Measurements from ENCODE around the gene GALT.

GALT gene

GRCh38 chr9:34652602-34653000, 6.1 kb downstream of the GALT start:
- DNase-seq = no peak

DNA sequence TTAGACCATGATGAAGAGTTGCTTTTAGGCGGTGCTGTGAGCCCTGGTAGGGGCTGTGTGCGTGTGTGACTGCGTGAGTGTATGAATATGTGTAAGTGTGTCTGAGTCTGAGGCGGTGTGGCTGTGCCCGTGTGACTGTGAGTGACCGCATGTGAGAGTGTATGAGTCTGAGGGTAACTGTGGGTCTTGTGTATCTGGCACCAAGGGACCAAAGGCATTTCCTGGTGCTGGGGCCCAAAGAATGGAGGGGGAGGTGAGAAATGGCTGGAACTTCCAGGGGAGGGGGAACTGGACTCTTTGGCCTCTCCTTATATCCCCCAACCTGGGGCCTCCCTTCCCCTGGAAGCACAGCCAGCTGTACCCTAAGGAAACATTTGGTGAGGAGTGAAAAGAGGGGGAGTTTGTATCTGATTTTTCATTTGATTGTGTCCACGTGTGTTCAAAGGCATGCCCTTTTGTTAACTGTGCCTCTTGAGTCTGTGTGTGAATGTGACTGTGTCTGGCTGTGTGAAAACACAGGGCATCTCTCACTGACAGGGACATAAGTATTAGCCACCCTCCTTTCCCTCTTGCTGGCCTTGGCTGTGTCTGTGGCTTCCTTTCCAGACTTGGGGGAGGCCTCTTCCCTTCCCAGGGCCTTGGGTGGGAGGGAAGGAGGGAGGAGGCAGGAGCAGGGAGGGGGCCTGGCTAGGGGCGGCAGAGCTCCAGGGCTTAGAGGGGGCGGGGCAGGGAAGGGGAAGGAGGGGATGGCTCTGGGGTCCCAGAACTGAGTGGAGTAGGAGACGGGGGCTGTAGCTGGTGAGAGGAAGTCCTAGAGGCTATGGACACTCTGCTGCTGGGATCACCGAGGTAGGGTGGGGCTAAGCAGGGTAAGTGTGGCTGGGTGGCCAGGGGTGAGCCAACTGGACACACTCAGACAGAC, 6.9 kb downstream of the GALT start:
- DNase-seq = no peak

DNA sequence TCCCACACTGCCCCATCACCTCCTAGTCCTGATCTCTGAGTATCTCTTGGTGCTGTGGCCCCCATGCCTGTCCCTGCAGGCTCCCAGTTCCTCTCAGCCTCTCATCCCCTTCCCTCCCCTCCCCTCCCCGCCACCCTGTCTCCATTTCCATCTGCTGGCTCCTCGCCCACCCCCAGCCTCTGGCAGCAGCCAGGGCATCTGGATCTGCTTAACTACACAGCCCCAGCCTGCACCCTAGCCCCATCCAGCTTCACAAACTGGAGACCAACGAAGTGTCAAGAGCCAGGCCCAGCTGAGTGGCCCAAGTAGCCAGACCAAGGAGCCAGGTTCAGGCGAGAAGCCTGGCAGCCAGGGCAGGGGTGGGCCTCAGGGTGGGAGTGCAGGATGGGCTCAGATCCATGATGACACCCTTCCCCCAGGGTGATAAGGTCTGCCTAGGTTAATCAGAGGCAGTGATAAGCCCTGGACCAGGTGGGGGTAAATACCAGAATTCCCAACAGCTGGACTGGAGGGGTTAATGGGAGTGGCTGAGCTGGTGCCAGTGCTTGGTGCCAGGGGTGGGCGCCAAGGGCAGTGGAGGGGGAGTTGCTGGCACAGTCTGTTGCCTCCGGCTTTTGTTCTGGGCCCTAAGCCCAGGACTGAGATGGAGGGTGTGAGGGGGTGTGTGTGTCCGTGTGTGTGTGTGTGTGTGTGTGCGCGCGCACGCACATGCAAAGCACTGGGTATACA, 8.0 kb downstream of the GALT start:
- DNase-seq = no peak

DNA sequence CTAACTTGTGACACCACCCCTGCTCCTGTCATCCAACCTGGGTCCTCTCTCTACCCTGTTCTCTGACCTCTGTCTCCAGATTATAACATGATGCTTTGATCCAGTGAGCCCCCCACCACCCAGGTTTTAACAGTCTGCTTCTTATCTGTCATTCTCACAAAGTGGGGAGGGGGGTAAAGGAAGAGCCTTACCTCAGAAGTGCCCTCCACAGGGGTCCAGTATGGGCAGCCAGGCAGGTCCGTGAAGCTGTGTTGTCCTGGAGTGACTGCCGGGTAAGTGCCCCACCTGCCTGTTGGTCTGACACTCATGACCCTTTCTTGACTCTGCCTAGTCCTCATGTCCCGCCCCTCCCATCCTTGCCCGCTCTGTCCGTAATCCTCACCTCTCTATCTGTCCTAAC, 8.9 kb downstream of the GALT start:
- DNase-seq = no peak

DNA sequence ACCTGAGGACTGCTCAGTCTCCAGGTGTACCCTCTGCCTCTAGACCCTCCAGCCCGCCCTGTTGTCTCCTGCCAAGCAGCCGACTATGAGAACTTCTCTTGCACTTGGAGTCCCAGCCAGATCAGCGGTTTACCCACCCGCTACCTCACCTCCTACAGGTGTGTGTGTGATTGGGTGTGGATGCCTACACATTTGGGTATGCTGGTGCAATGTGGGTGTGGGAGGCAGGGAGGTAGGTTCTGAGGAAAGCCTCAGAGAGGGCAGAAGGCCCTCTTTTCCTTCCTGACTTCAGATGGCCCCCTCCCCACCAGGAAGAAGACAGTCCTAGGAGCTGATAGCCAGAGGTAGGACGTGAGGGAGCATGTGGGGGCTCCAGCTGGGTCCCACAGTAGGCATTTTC, 10.5 kb downstream of the GALT start:
- DNase-seq = no peak

DNA sequence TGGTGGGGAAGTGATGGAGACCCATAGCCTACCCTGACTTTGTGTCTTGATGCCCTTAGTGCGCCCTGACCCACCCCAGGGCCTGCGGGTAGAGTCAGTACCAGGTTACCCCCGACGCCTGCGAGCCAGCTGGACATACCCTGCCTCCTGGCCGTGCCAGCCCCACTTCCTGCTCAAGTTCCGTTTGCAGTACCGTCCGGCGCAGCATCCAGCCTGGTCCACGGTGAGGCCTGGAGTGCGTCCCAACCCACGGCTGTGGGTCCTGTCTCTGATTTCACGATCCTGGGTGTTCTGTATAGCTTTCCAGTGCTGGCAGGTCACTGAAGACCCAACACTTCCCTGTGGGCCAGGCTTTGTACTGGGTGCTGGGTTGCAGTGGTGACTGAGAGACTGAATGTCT, 12.0 kb downstream of the GALT start:
- DNase-seq = no peak

DNA sequence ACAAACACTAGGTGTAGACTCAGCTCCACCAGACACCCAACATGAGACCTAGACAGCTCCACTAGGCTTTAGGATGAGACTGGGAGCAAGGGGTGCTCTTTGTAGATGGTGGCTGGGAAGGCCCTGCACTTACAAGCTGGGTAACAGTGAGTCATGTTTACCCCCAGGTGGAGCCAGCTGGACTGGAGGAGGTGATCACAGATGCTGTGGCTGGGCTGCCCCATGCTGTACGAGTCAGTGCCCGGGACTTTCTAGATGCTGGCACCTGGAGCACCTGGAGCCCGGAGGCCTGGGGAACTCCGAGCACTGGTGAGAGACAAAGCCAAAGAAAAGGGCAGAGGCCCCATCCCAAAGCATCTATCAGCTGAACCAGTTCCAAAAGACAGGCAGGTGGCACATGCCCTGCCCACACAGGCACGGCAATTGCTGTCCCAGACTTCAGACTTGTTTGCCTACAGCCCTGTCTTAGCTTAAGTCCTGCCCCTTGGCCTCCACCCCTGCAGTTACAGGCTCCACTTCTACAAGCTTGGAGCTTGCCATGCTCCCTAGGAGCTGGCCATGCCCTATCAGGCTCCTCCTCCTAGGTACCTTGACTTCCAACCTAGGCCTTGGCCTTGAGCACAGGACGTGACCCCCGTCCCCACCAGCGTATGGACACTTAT, 13.2 kb downstream of the GALT start:
- no peak for DNase-seq

DNA sequence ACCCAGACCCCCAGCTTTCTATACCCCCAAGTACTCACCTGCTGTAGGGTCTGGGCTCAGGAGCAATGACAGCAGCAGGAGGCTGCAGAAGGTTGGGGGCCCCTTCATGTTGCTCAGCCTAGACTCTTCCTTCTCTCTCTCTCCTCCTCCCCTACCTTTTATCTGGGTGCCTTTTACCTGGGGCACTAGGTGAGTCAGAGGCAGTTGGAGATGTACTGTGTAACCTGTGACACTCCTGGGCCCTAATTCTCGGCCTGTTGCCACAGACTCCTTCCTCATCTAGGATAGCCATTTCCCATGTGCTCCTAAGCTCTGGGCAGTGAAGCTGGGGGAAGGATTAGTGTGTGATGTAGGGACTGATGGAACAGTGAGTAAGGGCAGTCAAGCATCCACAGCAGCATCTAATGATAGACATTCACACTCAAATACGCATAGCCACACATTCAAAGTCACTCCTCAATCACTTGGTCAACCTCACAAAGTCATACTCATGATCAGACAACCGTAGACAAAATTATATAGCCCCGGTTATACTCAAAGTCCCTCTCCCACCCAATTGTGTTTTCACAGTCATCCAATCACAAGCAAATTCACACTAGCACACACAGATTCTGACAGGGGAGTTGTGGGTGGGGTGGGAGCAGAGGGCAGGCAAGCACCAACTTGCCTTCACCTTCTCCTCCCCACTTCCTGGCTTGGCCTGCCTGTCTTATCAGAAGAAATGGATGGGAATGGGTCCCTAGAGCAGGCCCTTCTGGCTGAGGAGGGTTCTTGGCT, 16.2 kb downstream of the GALT start, which contains the start of gene CCL27:
TSS of gene CCL27 (minus strand) at position 132 of the 777 bp plus-strand sequence. CDS start at position 108, 24 bp downstream.
- DNase-seq = no peak

DNA sequence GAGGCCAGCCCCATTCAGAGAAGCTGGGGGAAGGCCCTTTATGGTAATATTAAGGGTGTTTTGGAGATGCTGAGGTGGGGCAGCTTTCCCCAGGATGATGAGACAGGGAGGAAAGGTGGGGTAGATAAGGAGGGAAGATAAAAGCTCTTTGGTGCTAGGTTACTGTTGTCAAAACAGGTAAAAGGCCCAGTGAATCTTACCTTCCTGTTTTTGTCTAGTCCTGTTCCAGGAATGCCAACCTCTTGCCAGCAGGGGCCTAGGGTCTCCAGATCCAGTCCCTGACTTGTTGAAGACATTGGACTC, 16.8 kb downstream of the GALT start:
- no peak for DNase-seq

DNA sequence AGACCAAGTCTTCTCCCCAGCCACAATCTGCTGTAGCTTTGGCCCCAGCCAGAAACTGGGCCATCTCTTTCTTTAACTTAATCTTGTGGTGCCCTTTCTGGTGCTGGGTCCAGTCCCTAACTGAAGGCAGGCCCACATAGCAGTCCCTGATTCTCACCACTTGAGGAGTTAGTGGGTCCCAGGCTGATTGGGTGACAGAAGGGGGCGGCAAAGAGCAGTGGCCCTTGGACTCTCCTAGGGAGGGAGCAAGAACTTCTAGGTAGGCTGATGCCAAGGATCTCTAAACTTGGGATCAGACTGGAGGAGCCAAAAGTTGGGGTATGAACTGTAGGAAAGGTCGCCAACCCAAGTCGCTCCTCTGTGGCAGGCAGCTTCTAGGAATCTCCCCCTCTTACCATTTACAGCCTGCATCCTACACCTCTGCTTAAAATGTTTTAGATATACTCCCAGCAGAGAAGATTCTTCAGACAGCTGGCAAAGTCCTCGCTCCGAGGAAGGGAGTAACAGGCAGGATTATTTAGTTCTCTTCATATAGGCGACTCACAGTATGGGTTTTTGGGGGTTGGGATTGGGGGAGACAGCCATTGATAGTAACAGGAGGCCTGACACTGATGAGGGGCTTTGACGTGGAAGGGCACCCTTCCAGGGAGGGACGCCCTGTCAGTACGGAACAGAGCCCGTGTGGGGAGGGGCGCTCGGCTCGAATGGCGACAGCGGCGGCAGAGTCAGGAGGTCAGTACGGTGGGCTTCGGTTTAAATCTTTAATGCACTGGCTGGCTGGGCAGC, 18.0 kb downstream of the GALT start:
- peak; percentile 56 to 61 for DNase-seq

- DNase-seq = no peak
Observed at GRCh38 chr9:34665067-34665380, 18.5 kb downstream of the GALT start.

- peak; percentile 84 to 87 for DNase-seq
Observed at GRCh38 chr9:34665381-34666250, 19.1 kb downstream of the GALT start.

DNA sequence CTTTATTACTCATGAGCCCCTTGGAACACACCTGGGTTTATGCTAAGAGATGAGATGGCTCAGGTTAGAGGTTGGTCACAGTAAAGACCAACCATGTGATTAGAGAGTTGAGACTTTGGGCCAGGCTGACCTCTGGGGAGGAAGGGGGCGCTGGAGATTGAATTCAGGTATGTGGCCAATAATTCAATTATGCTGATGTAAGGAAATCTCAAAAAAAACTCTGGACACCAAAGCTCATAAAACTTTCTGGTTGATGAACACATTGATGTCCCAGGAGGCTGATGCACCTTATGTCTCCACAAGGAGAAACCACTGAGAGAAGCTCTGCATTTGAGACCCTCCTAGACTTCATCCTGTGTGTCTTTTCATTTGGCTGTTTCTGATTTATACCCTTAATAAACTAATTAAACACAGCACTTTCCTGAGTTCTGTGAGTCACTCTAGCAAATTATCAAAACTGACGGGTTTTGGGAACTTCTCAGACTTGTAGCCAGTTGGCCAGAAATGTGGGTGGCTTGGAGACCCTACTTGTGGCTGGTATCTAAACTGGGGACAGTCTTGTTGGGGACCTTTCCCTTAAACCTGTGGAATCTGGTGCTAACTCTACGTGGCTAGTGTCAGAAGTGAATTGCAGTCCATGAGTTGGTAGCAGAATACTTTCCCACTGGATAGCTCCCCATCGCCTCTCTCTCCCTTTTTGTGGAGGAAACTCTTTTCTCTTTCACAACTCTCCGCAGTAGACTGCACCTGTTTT, 23.5 kb downstream of the GALT start:
- no peak for DNase-seq

DNA sequence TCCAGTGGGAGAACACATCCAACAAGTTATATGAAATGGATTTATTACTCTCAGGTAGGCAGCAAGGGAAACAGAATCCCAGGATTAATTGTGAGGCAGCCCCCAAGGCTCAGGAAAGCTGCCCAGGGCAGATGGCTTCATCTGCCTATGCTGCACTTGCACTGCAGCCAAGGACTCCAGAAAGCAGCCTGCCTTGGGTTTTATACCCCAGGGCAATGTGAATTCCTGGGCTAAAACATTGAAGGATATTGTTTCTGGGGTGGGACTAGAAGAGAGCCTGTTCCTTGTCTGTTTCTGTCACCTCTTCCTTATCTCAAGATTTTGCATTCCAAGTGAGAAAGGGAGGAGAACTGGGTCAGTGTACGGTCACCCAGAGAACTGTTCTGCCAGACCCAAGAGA, 24.8 kb downstream of the GALT start:
- no peak for DNase-seq

DNA sequence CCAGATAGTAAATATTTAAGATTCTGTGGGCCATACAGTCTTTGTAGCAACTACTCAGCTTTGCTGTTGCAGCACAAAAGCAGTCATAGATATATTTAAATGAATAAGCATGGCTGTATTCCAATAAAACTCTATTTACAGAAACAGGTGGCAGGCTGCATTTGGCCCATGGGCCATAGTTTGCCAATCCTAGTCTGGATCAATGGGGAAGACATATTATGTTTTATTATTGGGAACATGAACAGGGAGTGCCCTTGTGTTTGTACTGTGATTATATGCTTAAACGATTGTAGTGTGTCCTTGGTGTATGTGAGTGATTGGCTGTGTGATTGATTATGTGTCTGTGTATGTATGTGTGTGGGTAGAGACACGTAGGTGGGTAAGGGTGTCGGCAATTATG, 28.0 kb downstream of the GALT start:
- DNase-seq = no peak

- DNase-seq = peak; percentile 48 to 57
Observed at GRCh38 chr9:34675048-34675714, 28.7 kb downstream of the GALT start.

GRCh38 chr9:34675869-34676268, 29.4 kb downstream of the GALT start:
- no peak for DNase-seq

DNA sequence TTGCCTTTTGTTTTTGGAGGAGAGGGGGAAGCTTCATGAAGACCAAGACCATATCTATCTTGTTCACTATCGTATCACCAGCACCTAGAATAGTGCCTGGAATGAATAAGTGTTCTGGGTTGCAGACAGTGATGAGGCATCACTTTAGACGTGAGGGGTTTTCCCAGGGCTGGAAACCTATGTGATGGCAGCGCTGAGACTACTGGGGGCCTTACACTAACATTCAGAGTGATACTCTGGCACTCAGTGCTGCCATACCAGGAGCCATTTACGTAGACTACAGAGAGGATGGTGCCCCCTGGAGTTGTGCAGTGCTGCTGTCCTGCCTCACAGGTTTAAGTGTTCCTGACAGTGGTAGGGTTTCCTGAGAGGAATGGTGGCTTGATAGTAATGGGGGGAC, 37.7 kb downstream of the GALT start:
- no peak for DNase-seq

DNA sequence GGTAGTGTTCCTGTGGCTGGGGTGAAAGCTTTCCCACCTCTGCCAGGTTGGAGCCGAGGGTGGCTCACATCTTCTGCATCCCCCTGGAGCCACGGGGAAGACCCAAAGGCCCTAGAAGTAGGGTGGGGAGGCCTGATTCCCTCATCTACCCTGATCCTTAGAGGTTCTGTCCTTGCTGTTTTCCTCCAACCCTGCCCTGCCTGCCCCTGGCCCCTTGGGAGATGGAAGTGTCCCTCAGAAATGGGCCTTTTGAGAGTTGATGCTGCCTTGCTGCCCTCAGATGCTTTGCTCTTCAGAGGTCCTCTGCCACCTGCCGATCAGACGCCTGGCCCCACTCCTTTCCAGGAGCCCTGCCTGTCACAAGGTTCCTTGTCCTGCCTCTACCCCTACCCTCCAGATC, 38.3 kb downstream of the GALT start:
- no peak for DNase-seq

DNA sequence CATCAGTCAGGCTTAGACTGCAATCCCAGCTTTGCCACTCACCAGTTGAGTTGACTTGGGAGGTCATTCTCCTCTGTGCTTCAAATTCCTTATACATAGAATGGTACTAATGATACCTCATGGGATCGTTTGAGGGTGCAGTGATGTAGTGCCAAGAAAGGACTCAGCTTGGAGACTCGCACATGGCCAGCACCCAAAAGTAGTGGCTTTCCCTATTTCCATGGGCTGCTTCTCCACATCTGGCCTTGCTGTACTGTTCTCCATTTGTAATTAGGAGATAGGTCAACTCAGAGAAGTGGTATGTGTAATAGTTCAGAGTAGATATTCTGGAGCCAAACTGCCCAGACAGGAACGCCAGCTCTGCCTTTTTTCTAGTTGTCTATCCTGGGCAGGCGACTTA, 39.1 kb downstream of the GALT start:
- no peak for DNase-seq

Data from activated CD4-positive, alpha-beta T cell treated with anti-CD3 and anti-CD28 coated beads, Interleukin-2, amount 50 U/mL, for 4 hours (primary cell).